H9 (cell line): ENCODE data around the gene IPO9. TPM values are rescaled to one million over a fixed set of nuclear protein-coding genes. Genes with fewer than 3 reads are reported as not detected.

Experiments
- DNase-seq: peaks from one replicate; pipeline ENCODE4 v3.0.0-alpha.2; 2017
- H2AFZ ChIP-seq: one replicate; pipeline ENCODE4 v1.6.1; 2013; ENCODE audit warnings: mild to moderate bottlenecking, low read length, control low read depth, moderate library complexity
- H2AK5ac ChIP-seq: 2 replicates; pipeline ENCODE4 v1.6.1; 2013; ENCODE audit warnings: low read length, control low read depth, mixed read lengths; ENCODE audit not compliant: insufficient read length
- H2BK120ac ChIP-seq: one replicate; pipeline ENCODE4 v1.6.1; 2013; ENCODE audit warnings: low read depth, mild to moderate bottlenecking, low read length, control low read depth, inconsistent platforms; ENCODE audit not compliant: poor library complexity, severe bottlenecking
- H2BK12ac ChIP-seq: 2 replicates; pipeline ENCODE4 v1.6.1; 2013; ENCODE audit warnings: low read length, control low read depth, mixed read lengths, low read depth; ENCODE audit not compliant: insufficient read length
- H2BK15ac ChIP-seq: 2 replicates; pipeline ENCODE4 v1.6.1; 2013; ENCODE audit warnings: low read depth, low read length, control low read depth
- H2BK20ac ChIP-seq: one replicate; pipeline ENCODE4 v1.6.1; 2013; ENCODE audit warnings: low read depth, mild to moderate bottlenecking, low read length, control low read depth, inconsistent platforms; ENCODE audit not compliant: poor library complexity, severe bottlenecking
- H2BK5ac ChIP-seq: 2 replicates; pipeline ENCODE4 v1.6.1; 2013; ENCODE audit warnings: low read length, control low read depth, mixed read lengths; ENCODE audit not compliant: insufficient read length
- H3K14ac ChIP-seq: 2 replicates; pipeline ENCODE4 v1.6.1; 2013; ENCODE audit warnings: low read length, control low read depth; ENCODE audit not compliant: insufficient read depth
- H3K18ac ChIP-seq: 2 replicates; pipeline ENCODE4 v1.6.1; 2013; ENCODE audit warnings: low read depth, mild to moderate bottlenecking, mixed read lengths, low read length, control low read depth; ENCODE audit not compliant: insufficient read length
- H3K23ac ChIP-seq: 2 replicates; pipeline ENCODE4 v1.6.1; 2013; ENCODE audit warnings: low read length, control low read depth, mixed read lengths, low read depth; ENCODE audit not compliant: insufficient read length
- H3K23me2 ChIP-seq: 2 replicates; pipeline ENCODE4 v1.6.1; 2013; ENCODE audit warnings: low read depth, mild to moderate bottlenecking, mixed read lengths, low read length, control low read depth; ENCODE audit not compliant: insufficient read length, poor library complexity, severe bottlenecking
- H3K27ac ChIP-seq: 2 replicates; pipeline ENCODE4 v1.5.1; 2013; ENCODE audit warnings: low read length, control low read depth, mixed read lengths, low read depth; ENCODE audit not compliant: insufficient read length
- H3K27me3 ChIP-seq: 2 replicates; pipeline ENCODE4 v1.6.1; 2013; ENCODE audit warnings: low read length, control low read depth, inconsistent platforms; ENCODE audit not compliant: insufficient read depth
- H3K4ac ChIP-seq: 2 replicates; pipeline ENCODE4 v1.6.1; 2013; ENCODE audit warnings: low read depth, mild to moderate bottlenecking, control low read depth, inconsistent platforms, low read length, moderate library complexity
- H3K4me1 ChIP-seq: 2 replicates; pipeline ENCODE4 v1.6.1; 2013; ENCODE audit warnings: low read length, control low read depth, inconsistent platforms; ENCODE audit not compliant: insufficient read depth
- H3K4me2 ChIP-seq: 2 replicates; pipeline ENCODE4 v1.6.1; 2013; ENCODE audit warnings: low read length, control low read depth, mixed read lengths; ENCODE audit not compliant: insufficient read length, insufficient read depth
- H3K56ac ChIP-seq: 2 replicates; pipeline ENCODE4 v1.6.1; 2013; ENCODE audit warnings: low read depth, mild to moderate bottlenecking, mixed read lengths, low read length, control low read depth; ENCODE audit not compliant: insufficient read length
- H3K79me1 ChIP-seq: 2 replicates; pipeline ENCODE4 v1.6.1; 2013; ENCODE audit warnings: low read depth, mild to moderate bottlenecking, moderate library complexity, low read length, control low read depth, inconsistent platforms; ENCODE audit not compliant: insufficient read depth, poor library complexity, severe bottlenecking
- H3K79me2 ChIP-seq: 2 replicates; pipeline ENCODE4 v1.6.1; 2013; ENCODE audit warnings: low read length, control low read depth, inconsistent platforms; ENCODE audit not compliant: insufficient read depth
- H3K9ac ChIP-seq: 2 replicates; pipeline ENCODE4 v1.6.1; 2013; ENCODE audit warnings: low read length, control low read depth, mixed read lengths; ENCODE audit not compliant: insufficient read length; ENCODE audit errors: extremely low read depth
- H3K9me3 ChIP-seq: one replicate; pipeline ENCODE4 v1.6.1; 2013; ENCODE audit warnings: low read depth, low read length, inconsistent platforms; ENCODE audit not compliant: control insufficient read depth
- H3T11ph ChIP-seq: one replicate; pipeline ENCODE4 v1.6.1; 2013; ENCODE audit warnings: mild to moderate bottlenecking, low read length, control low read depth, inconsistent platforms
- H4K20me1 ChIP-seq: one replicate; pipeline ENCODE4 v1.6.1; 2013; ENCODE audit not compliant: control insufficient read depth, insufficient read length, insufficient read depth
- H4K5ac ChIP-seq: 2 replicates; pipeline ENCODE4 v1.6.1; 2013; ENCODE audit warnings: low read depth, mild to moderate bottlenecking, mixed read lengths, low read length, control low read depth; ENCODE audit not compliant: insufficient read length
- H4K8ac ChIP-seq: replicated peaks from 2 replicates; pipeline ENCODE4 v1.6.1; 2013; ENCODE audit warnings: low read length, control low read depth, mixed read lengths, low read depth; ENCODE audit not compliant: insufficient read length
- H4K91ac ChIP-seq: 2 replicates; pipeline ENCODE4 v1.6.1; 2013; ENCODE audit warnings: low read depth, mild to moderate bottlenecking, moderate library complexity, mixed read lengths, low read length, control low read depth; ENCODE audit not compliant: insufficient read length
- H3K27ac Mint-ChIP-seq, 3 experiments: 2 replicates in 2 of 3; 3 replicates in 1 of 3; pipeline ENCODE4 v1.8.0; 2020 to 2021; ENCODE audit warnings: mixed read lengths in 3 of 3, mild to moderate bottlenecking in 1 of 3, moderate library complexity in 1 of 3
- H3K27me3 Mint-ChIP-seq: 2 replicates; pipeline ENCODE4 v1.8.0; 2021; ENCODE audit warnings: low read depth, mild to moderate bottlenecking, moderate library complexity, mixed read lengths
- H3K36me3 Mint-ChIP-seq, 3 experiments: 2 replicates in 2 of 3; 3 replicates in 1 of 3; pipeline ENCODE4 v1.8.0; 2020 to 2021; ENCODE audit warnings: low read depth in 3 of 3, mixed read lengths in 3 of 3; ENCODE audit not compliant: insufficient read depth in 1 of 3
- H3K4me1 Mint-ChIP-seq, 2 experiments: 2 replicates each; pipeline ENCODE4 v1.8.0; 2020; ENCODE audit warnings: mixed read lengths in 2 of 2
- H3K4me3 Mint-ChIP-seq, 2 experiments: 2 replicates in 1 of 2; 3 replicates in 1 of 2; pipeline ENCODE4 v1.8.0; 2020 to 2021; ENCODE audit warnings: mild to moderate bottlenecking in 2 of 2, mixed read lengths in 2 of 2, moderate library complexity in 1 of 2
- H3K9me3 Mint-ChIP-seq, 2 experiments: 2 replicates in 1 of 2; 3 replicates in 1 of 2; pipeline ENCODE4 v1.8.0; 2020; ENCODE audit warnings: mild to moderate bottlenecking in 2 of 2, mixed read lengths in 2 of 2, moderate library complexity in 1 of 2
- WGBS: extraction: QIAGEN DNeasy Blood & Tissue Kit; methylation state at CpG from one replicate; pipeline ENCODE4 v1.1.7; 2013; ENCODE audit warnings: missing lambda C conversion rate, low lambda C conversion rate, mixed read lengths; ENCODE audit not compliant: insufficient read length; ENCODE audit errors: extremely low coverage; 5-methylcytosine and 5-hydroxymethylcytosine counted together
- total RNA-seq: library from RNA; stranded (reverse); gene quantifications from 2 replicates; pipeline ENCODE4 v1.2.1, GENCODE V29; 2021
- TF ChIP-seq, protein P1 (sequence below): fragments of 200-600 bp; sonication (generic); conservative IDR thresholded peaks from 3 replicates; pipeline ENCODE4 v1.8.0; 2021; ENCODE audit warnings: antibody characterized with exemption, mild to moderate bottlenecking

Gene IPO9
- total RNA-seq, 1 experiment from 2014 or later: 104 TPM

DNA sequence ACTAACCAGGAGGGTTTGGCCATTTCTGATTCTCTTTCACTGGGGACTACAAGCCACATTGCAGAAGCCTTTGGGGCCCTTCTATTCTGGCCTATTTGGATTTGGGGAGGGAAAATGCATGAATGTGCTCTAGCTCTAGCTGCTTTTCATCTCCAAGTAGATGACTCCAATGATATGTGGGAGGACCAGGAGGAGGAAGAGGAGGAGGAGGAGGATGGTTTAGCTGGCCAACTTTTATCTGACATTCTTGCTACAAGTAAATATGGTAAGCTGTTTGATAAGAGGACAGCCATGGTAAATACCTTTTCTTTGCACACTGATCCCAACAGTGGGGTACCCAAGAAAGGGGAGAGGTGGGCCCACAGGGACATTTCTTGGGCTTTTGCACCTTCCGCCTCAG is 45.7 kb downstream of the IPO9 start:
- no peak overlapping the region for H2BK20ac ChIP-seq
- H3K4ac ChIP-seq: no peak overlapping the region
- no peaks in the 10 kb centered on the region for H3K27me3 ChIP-seq
- no peak overlapping the region for H3K27ac ChIP-seq
- H4K5ac ChIP-seq: no peak overlapping the region
- no peaks in the 10 kb centered on the region for H3K27me3 Mint-ChIP-seq
- H4K20me1 ChIP-seq: no peaks in the 10 kb centered on the region
- H3K79me2 ChIP-seq: no peaks in the 10 kb centered on the region
- no peak overlapping the region for H3K23ac ChIP-seq
- no peak overlapping the region for H3T11ph ChIP-seq
- no peak overlapping the region for H2BK5ac ChIP-seq
- H3K56ac ChIP-seq: no peak overlapping the region
- H3K23me2 ChIP-seq: no peaks in the 10 kb centered on the region
- no peak overlapping the region for H3K4me2 ChIP-seq
- no peaks in the 10 kb centered on the region for H3K79me1 ChIP-seq
- H3K9me3 Mint-ChIP-seq: no peaks in the 10 kb centered on the region
- H2BK12ac ChIP-seq: no peak overlapping the region
- WGBS: no CpG with 5 or more reads among the region's 1 CpG
- no peaks in the 10 kb centered on the region for H3K9me3 ChIP-seq
- TF ChIP-seq, protein P1, sequence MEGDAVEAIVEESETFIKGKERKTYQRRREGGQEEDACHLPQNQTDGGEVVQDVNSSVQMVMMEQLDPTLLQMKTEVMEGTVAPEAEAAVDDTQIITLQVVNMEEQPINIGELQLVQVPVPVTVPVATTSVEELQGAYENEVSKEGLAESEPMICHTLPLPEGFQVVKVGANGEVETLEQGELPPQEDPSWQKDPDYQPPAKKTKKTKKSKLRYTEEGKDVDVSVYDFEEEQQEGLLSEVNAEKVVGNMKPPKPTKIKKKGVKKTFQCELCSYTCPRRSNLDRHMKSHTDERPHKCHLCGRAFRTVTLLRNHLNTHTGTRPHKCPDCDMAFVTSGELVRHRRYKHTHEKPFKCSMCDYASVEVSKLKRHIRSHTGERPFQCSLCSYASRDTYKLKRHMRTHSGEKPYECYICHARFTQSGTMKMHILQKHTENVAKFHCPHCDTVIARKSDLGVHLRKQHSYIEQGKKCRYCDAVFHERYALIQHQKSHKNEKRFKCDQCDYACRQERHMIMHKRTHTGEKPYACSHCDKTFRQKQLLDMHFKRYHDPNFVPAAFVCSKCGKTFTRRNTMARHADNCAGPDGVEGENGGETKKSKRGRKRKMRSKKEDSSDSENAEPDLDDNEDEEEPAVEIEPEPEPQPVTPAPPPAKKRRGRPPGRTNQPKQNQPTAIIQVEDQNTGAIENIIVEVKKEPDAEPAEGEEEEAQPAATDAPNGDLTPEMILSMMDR: no peak
- H3K18ac ChIP-seq: no peak overlapping the region
- no peak overlapping the region for H4K8ac ChIP-seq
- peaks cover 44 to 81% (median 67%) of the 10 kb centered on the region in 3 experiments for H3K36me3 Mint-ChIP-seq
- H2BK120ac ChIP-seq: no peak overlapping the region
- no peak overlapping the region for H4K91ac ChIP-seq
- H2BK15ac ChIP-seq: no peak overlapping the region
- no peak overlapping the region for H3K27ac Mint-ChIP-seq
- H2AFZ ChIP-seq: no peak overlapping the region
- peaks cover 0 to 2% of the 10 kb centered on the region in 2 experiments; a peak in 2 of 4 replicates for H3K4me1 Mint-ChIP-seq
- H3K4me1 ChIP-seq: no peaks in the 10 kb centered on the region
- no peak overlapping the region for H3K9ac ChIP-seq
- DNase-seq: no peak
- H3K14ac ChIP-seq: no peak overlapping the region
- H3K4me3 Mint-ChIP-seq: no peak overlapping the region
- no peak overlapping the region for H2AK5ac ChIP-seq
